ENCODE data around the gene TDO2.

- TF ChIP-seq CTCF (conservative IDR thresholded peaks at IDR 0.05; ENCODE audit: low read length) = no peak
- no peak for TF ChIP-seq EZH2phosphoT487 (IDR thresholded peaks at IDR 0.05; ENCODE audit: borderline replicate concordance, low read depth, low read length)
These were observed 43.0 kb downstream of the TDO2 start for GRCh38 chr4:155946486-155946885.

Measured in OCI-LY7 (cell line).